Pancreas (tissue), 10 donors: ENCODE results near the gene MTUS2. TPM values are rescaled to one million over a fixed set of nuclear protein-coding genes. Genes with fewer than 3 reads are reported as not detected.

ENCODE experiments used
- ATAC-seq, 4 donors: fragments of 200-7000 bp; cut with Tn5 transposase; one replicate each; pipeline versions ENCODE4 v1.8.0 to v1.9.1; 2020; ENCODE audit warnings: mild to moderate bottlenecking in 4 of 4, moderate library complexity in 4 of 4
- DNase-seq, 6 donors: peaks; one replicate each; pipeline ENCODE4 v3.0.0-alpha.2; 2020
- FAIRE-seq: peaks from 2 replicates; lab custom pipeline; 2012; peaks lifted over from hg19 to GRCh38; lab: Jason Lieb, UNC
- H3K27ac ChIP-seq, 4 donors: fragments of 200-600 bp; sonication (generic); 1 replicate in 3 of 4; 2 replicates in 1 of 4; pipeline versions ENCODE4 v1.5.0 to v1.8.0; 2020
- H3K27me3 ChIP-seq, 4 donors: fragments of 200-600 bp; one replicate each; pipeline ENCODE4 v1.8.0; 2021
- H3K36me3 ChIP-seq, 3 donors: fragments of 200-600 bp; sonication (generic) in 1 of 3; one replicate each; pipeline versions ENCODE4 v1.5.0 to v1.8.0; 2020 to 2021
- H3K4me1 ChIP-seq, 3 donors: fragments of 200-600 bp; one replicate each; pipeline ENCODE4 v1.8.0; 2021
- H3K4me3 ChIP-seq, 4 donors: fragments of 200-600 bp; sonication (generic) in 2 of 4; one replicate each; pipeline versions ENCODE4 v1.5.0 to v1.8.0; 2020 to 2021
- H3K9me3 ChIP-seq, 4 donors: fragments of 200-600 bp; one replicate each; pipeline ENCODE4 v1.8.0; 2021
- CTCF ChIP-seq, 4 donors: fragments of 200-600 bp; sonication (generic) in 3 of 4; IDR thresholded peaks; one replicate each; pipeline versions ENCODE4 v1.5.0 to v1.8.0; 2021; ENCODE audit warnings: antibody characterized with exemption in 4 of 4
- WGBS, 2 donors: extraction: QIAGEN DNeasy Blood & Tissue Kit; methylation state at CpG; one replicate each; pipeline ENCODE4 v1.1.7; 2013; 5-methylcytosine and 5-hydroxymethylcytosine counted together
- intact Hi-C, 3 donors: fragments of 100-400 bp; cut with DNase I; formaldehyde crosslinking; loops; one replicate each; pipeline versions ENCODE4 v1.11.1 to v1.14.2; 2022
- polyA plus RNA-seq, 2 donors: library from polyadenylated mRNA; stranded (reverse); fragments of 200-250 nt; gene quantifications; one replicate each; pipeline ENCODE4 v1.2.3, GENCODE V29; 2013
- total RNA-seq, 6 donors: library from RNA; stranded (reverse); fragmentation: NEBNext Ultra II Directional in 4 of 6; extraction: Animal tissue kit (Norgen Biotek cat#: 25700) in 4 of 6; gene quantifications; one replicate each; pipeline versions ENCODE4 v1.2.1 to v1.2.4, GENCODE V29; 2021 to 2023
- donor health status: healthy with polysubstance abuse.
- donor health status: DM: no; HTN: no; CAD: no; lungs with moderate emphysema.
- donor health status: DM: no; HTN: no; CAD: no.
- donor health status: control.
- donor health status: control.
- donor health status: Bipolar disorder and iron deficiency.
- donor health status: DM: yes; HTN: yes; CAD: no.
- donor health status: DM: no; HTN: no; CAD: no.
- donor health status: DM: no; HTN: no; CAD: no.
- donor health status: DM: yes; HTN: yes; CAD: no.

MTUS2 gene
- total and polyA plus RNA-seq, 8 donors, result 2.2 to 9.0 (median 4.8) TPM

- Histone ChIP-seq H3K27ac (no peak overlapping the region), H3K27me3 (no peaks in the 10 kb centered on the region), H3K36me3 (peaks cover 0 to 39% (median 13%) of the 10 kb centered on the region in 3 donors), H3K9me3 (no peaks in the 10 kb centered on the region), H3K4me3 (no peak overlapping the region), H3K4me1 (no peaks in the 10 kb centered on the region)
- TF ChIP-seq CTCF (IDR thresholded peaks at IDR 0.05), result no peak
- DNase-seq (no peak), ATAC-seq (no peak), FAIRE-seq (no peak)
- 91 to 92% methylated on average over 12 of the region's 12 CpGs for WGBS, 2 donors
- intact Hi-C loops, result loop anchor here in 2 of 3 donors (5.0 to 10.0 kb wide), 2 partner anchors 196 to 604 kb away; no protein-coding TSS in a partner anchor
These were observed 691.1 kb downstream of the MTUS2 start for GRCh38 chr13:29511106-29511796.

- intact Hi-C loops, result loop anchor here in 2 of 3 donors (5.0 to 10.0 kb wide), 2 partner anchors 195 to 603 kb away; no protein-coding TSS in a partner anchor
- Histone ChIP-seq H3K9me3 (no peaks in the 10 kb centered on the region), H3K27me3 (no peaks in the 10 kb centered on the region), H3K4me1 (no peaks in the 10 kb centered on the region), H3K4me3 (no peak overlapping the region), H3K36me3 (peaks cover 0 to 46% (median 20%) of the 10 kb centered on the region in 3 donors), H3K27ac (no peak overlapping the region)
- ATAC-seq (no peak), DNase-seq (no peak), FAIRE-seq (no peak)
- 83 to 84% methylated on average over 8 of the region's 8 CpGs for WGBS, 2 donors
- no peak for TF ChIP-seq CTCF (IDR thresholded peaks at IDR 0.05)
These were observed 691.8 kb downstream of the MTUS2 start for GRCh38 chr13:29511980-29512379.

- Histone ChIP-seq H3K36me3 (peaks cover 0 to 58% (median 24%) of the 10 kb centered on the region in 3 donors), H3K27me3 (no peaks in the 10 kb centered on the region), H3K4me1 (no peaks in the 10 kb centered on the region), H3K4me3 (no peak overlapping the region), H3K9me3 (no peaks in the 10 kb centered on the region), H3K27ac (no peak overlapping the region)
- ATAC-seq (no peak), FAIRE-seq (no peak), DNase-seq (no peak)
- no peak for TF ChIP-seq CTCF (IDR thresholded peaks at IDR 0.05)
- intact Hi-C loops, result loop anchor here in 2 of 3 donors (5.0 to 10.0 kb wide), 2 partner anchors 194 to 602 kb away; no protein-coding TSS in a partner anchor
- WGBS, 2 donors, result 92 to 93% methylated on average over 24 of the region's 24 CpGs
These were observed 693.2 kb downstream of the MTUS2 start for GRCh38 chr13:29513002-29513980.

- ATAC-seq (no peak), DNase-seq (peak in 1 of 6 donors; percentile 56), FAIRE-seq (no peak)
- Histone ChIP-seq H3K4me1 (no peaks in the 10 kb centered on the region), H3K9me3 (no peaks in the 10 kb centered on the region), H3K36me3 (peaks cover 0 to 58% (median 24%) of the 10 kb centered on the region in 3 donors), H3K27ac (no peak overlapping the region), H3K4me3 (no peak overlapping the region), H3K27me3 (no peaks in the 10 kb centered on the region)
- WGBS, 2 donors, result 91 to 92% methylated on average over 32 of the region's 32 CpGs
- intact Hi-C loops, result loop anchor here in 2 of 3 donors (5.0 to 10.0 kb wide), 2 partner anchors 193 to 601 kb away; no protein-coding TSS in a partner anchor
- no peak for TF ChIP-seq CTCF (IDR thresholded peaks at IDR 0.05)
These were observed 694.0 kb downstream of the MTUS2 start for GRCh38 chr13:29513981-29514719.
